ENCODE measurements around the gene HELQ.
"Not testable (repeated sequence)": the region's sequence is repeated elsewhere in the genome, so short reads cannot be mapped to it uniquely, and the experiment has no call there.

Gene HELQ

DNA sequence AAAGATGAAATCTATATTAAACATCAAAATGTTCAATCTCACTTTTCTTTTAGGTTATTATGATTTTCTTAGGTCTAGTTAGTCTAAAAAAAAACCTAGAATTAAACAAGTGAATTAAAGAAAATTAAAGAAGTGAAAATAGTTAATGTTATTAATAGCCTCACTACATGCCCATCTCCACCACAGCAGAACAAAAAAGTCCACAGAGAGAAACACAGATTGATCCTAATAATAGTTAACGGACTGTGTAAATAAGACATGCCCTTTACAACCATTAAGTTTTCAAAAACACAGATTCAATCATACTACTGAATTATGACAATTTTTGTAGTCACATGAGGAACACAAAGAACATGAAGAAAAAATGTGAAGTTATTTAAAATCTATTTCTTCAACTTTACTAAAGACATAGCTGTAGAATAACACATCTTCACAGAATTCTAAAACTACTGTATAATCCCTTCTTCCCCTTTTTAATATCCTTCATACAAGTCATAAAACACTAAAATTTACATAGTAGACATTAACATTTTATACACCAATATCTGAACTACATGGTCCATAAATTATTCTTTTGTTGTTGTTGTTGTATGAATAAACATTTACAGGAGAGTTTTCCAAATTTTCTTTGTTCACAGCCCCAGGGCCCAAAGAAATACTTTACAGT is 15.3 kb downstream of the HELQ start:
- TF ChIP-seq Cebpa-rat (IDR thresholded peaks at IDR 0.05), result no peak
- peak overlapping the region; percentile 30; the same call in 1 of the 2 replicates for H3K4me2 ChIP-seq
- H3K27ac ChIP-seq, result no peak overlapping the region
- H3K9me3 ChIP-seq, result no peaks in the 10 kb centered on the region
- peaks cover 57% of the 10 kb centered on the region for H3K36me3 ChIP-seq
- H4K20me1 ChIP-seq, result no peaks in the 10 kb centered on the region
- no peak overlapping the region for H3K9ac ChIP-seq
- no peaks in the 10 kb centered on the region for H3K27me3 ChIP-seq
- no peak overlapping the region for H3K4me3 ChIP-seq
- H3K4me1 ChIP-seq, result peaks cover 21% of the 10 kb centered on the region

DNA sequence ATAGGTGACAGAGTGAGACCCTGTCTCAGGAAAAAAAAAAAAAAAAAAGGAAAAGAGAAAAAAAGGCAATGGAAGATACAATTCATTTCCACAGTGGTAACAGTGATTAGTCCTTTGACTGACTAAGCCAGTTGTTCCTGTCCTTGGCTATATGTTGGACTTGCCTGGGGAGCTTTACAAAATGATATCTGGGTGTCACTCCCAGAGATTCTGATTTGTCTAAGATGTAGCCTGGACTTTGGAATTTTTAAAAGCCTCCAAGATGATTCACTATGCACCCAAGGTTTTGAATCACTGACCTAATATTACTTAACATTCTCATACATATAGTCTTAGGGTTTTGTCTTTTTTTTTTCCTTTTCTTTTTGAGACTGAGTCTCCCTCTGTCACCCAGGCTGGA is 16.9 kb downstream of the HELQ start:
- TF ChIP-seq Cebpa-rat (IDR thresholded peaks at IDR 0.05), result no peak
- Histone ChIP-seq H3K4me3 (no peak overlapping the region), H3K9ac (no peak overlapping the region), H3K27me3 (no peaks in the 10 kb centered on the region), H3K36me3 (peaks cover 56% of the 10 kb centered on the region), H3K4me1 (peaks cover 21% of the 10 kb centered on the region), H4K20me1 (no peaks in the 10 kb centered on the region), H3K4me2 (no peak overlapping the region), H3K27ac (no peak overlapping the region), H3K9me3 (no peaks in the 10 kb centered on the region)

- no peak for TF ChIP-seq Cebpa-rat (IDR thresholded peaks at IDR 0.05)
- Histone ChIP-seq H3K4me2 (no peak overlapping the region), H3K4me1 (peaks cover 21% of the 10 kb centered on the region), H3K4me3 (no peak overlapping the region), H3K9ac (no peak overlapping the region), H3K9me3 (no peaks in the 10 kb centered on the region), H3K27me3 (no peaks in the 10 kb centered on the region), H4K20me1 (no peaks in the 10 kb centered on the region), H3K36me3 (peaks cover 47% of the 10 kb centered on the region), H3K27ac (no peak overlapping the region)
These were observed 18.9 kb downstream of the HELQ start for GRCh38 chr4:83436680-83437079.

GRCh38 chr4:83431200-83431599 is 24.4 kb downstream of the HELQ start:
- no peaks in the 10 kb centered on the region for H4K20me1 ChIP-seq
- peaks cover 57% of the 10 kb centered on the region for H3K36me3 ChIP-seq
- H3K9me3 ChIP-seq, result no peaks in the 10 kb centered on the region
- no peaks in the 10 kb centered on the region for H3K27me3 ChIP-seq
- no peak overlapping the region for H3K9ac ChIP-seq
- H3K27ac ChIP-seq, result no peak overlapping the region
- TF ChIP-seq Cebpa-rat (IDR thresholded peaks at IDR 0.05), result no peak
- peaks cover 5% of the 10 kb centered on the region; the same call in 1 of the 2 replicates for H3K4me1 ChIP-seq
- H3K4me2 ChIP-seq, result no peak overlapping the region
- no peak overlapping the region for H3K4me3 ChIP-seq

DNA sequence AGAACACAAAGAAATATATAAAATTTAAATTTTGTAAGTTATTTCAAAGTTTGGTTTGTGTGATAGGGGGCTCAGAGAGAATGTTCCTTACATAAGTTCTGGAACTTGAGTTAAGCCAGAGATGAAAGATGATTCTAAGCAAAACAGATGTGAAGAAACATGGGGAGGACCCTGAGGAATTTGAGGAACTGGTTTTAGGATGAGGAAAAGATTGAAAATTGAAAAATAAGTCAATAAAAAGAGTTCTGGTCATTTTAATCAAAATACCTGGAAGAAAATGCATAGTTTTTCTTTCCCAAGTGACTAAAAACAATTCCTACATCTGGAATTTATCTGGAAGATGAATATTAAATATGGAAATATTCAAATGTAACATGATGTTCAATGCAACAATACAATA is 37.4 kb downstream of the HELQ start:
- Histone ChIP-seq H3K4me2 (no peak overlapping the region), H3K27me3 (no peaks in the 10 kb centered on the region), H4K20me1 (no peaks in the 10 kb centered on the region), H3K4me1 (no peaks in the 10 kb centered on the region), H3K9ac (no peak overlapping the region), H3K27ac (no peak overlapping the region), H3K36me3 (peaks cover 84% of the 10 kb centered on the region), H3K4me3 (no peak overlapping the region), H3K9me3 (no peaks in the 10 kb centered on the region)
- no peak for TF ChIP-seq Cebpa-rat (IDR thresholded peaks at IDR 0.05)

DNA sequence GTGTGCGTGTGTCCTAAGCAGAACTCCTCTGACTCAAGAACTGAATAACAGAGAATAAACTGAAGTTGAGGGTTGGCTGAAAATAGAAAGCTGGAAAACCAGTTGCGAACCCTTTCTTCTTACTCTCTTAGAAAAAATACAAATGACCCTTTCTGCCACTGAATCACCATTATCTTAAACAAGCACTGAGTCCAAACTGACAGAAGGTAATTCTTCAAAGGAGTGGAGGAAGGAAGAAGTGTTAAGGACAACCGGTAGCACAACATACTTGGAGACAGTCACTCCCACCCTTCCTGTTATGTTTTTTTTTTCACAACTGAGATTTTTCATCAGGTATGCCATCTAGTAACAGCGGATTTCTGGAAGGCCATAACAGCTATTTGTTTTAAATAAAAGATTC is 38.1 kb downstream of the HELQ start:
- no peak overlapping the region for H3K4me2 ChIP-seq
- H3K27ac ChIP-seq, result no peak overlapping the region
- H3K4me3 ChIP-seq, result no peak overlapping the region
- H3K9ac ChIP-seq, result no peak overlapping the region
- no peaks in the 10 kb centered on the region for H3K27me3 ChIP-seq
- peaks cover 84% of the 10 kb centered on the region for H3K36me3 ChIP-seq
- no peaks in the 10 kb centered on the region for H4K20me1 ChIP-seq
- H3K4me1 ChIP-seq, result no peaks in the 10 kb centered on the region
- no peak for TF ChIP-seq Cebpa-rat (IDR thresholded peaks at IDR 0.05)
- H3K9me3 ChIP-seq, result no peaks in the 10 kb centered on the region

- no peaks in the 10 kb centered on the region for H3K27me3 ChIP-seq
- H3K9me3 ChIP-seq, result no peaks in the 10 kb centered on the region
- H3K4me2 ChIP-seq, result no peak overlapping the region
- H3K36me3 ChIP-seq, result peaks cover 86% of the 10 kb centered on the region
- H3K4me3 ChIP-seq, result no peak overlapping the region
- no peak for TF ChIP-seq Cebpa-rat (IDR thresholded peaks at IDR 0.05)
- no peaks in the 10 kb centered on the region for H3K4me1 ChIP-seq
- no peak overlapping the region for H3K27ac ChIP-seq
- no peaks in the 10 kb centered on the region for H4K20me1 ChIP-seq
- no peak overlapping the region for H3K9ac ChIP-seq
These were observed 41.9 kb downstream of the HELQ start for GRCh38 chr4:83413676-83414075.

- H3K4me3 ChIP-seq, result no peak overlapping the region
- H3K4me2 ChIP-seq, result no peak overlapping the region
- H3K4me1 ChIP-seq, result no peaks in the 10 kb centered on the region
- no peak overlapping the region for H3K9ac ChIP-seq
- peaks cover 61% of the 10 kb centered on the region for H3K36me3 ChIP-seq
- H3K27me3 ChIP-seq, result no peaks in the 10 kb centered on the region
- no peak for TF ChIP-seq Cebpa-rat (IDR thresholded peaks at IDR 0.05)
- H4K20me1 ChIP-seq, result no peaks in the 10 kb centered on the region
- 0 out of 2 replicates have a peak, but pooled peaks cover 4% of the 10 kb centered on the region for H3K9me3 ChIP-seq
- H3K27ac ChIP-seq, result no peak overlapping the region
These were observed 46.7 kb downstream of the HELQ start for GRCh38 chr4:83408908-83409307.

GRCh38 chr4:83405844-83406816 is 49.5 kb downstream of the HELQ start:
- H3K9me3 ChIP-seq, result 0 out of 2 replicates have a peak, but pooled peaks cover 8% of the 10 kb centered on the region
- no peak overlapping the region for H3K27ac ChIP-seq
- no peaks in the 10 kb centered on the region for H3K27me3 ChIP-seq
- no peaks in the 10 kb centered on the region for H3K4me1 ChIP-seq
- H3K9ac ChIP-seq, result no peak overlapping the region
- no peak overlapping the region for H3K4me2 ChIP-seq
- H3K36me3 ChIP-seq, result peaks cover 37% of the 10 kb centered on the region
- H3K4me3 ChIP-seq, result no peak overlapping the region
- H4K20me1 ChIP-seq, result no peaks in the 10 kb centered on the region
- TF ChIP-seq Cebpa-rat (IDR thresholded peaks at IDR 0.05), result no peak

- Histone ChIP-seq H3K36me3 (peaks cover 22% of the 10 kb centered on the region), H3K9me3 (peaks cover 12% of the 10 kb centered on the region)
- H3K4me2 ChIP-seq, H3K27me3 ChIP-seq, H3K27ac ChIP-seq, H3K4me3 ChIP-seq, H4K20me1 ChIP-seq, H3K4me1 ChIP-seq, H3K9ac ChIP-seq: not testable (repeated sequence)
These were observed 57.5 kb downstream of the HELQ start for GRCh38 chr4:83398158-83398557.

Measured in BLaER1 (cell line).